NCI-H345 (cell line): ENCODE measurements around the gene DGKI.

Experiments used
- DNase-seq: peaks from one replicate; lab custom pipeline; 2025; lab: John Stamatoyannopoulos, UW

DGKI gene

GRCh38 chr7:137656227-137656849 is 190.4 kb downstream of the DGKI start:
- peak; percentile 71 for DNase-seq

DNA sequence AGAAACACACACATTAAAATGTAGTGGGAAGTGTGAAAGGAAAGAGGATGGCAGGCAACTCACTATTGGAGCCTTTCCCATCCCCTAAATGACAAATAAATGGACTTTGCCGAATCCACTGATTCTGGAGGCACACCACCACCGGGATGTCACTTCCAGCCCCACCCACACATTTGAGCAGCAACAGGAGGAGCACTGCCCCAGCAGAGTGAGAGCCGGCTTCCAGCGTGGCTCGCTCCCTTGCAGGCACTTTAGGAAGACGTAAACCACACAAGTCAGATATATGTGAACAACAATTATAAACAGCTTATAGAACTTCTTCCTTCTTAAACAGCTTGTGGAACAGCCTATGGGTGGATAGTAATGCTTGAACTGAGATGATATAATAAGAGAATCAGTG is 191.0 kb downstream of the DGKI start:
- no peak for DNase-seq

GRCh38 chr7:137652721-137653120 is 194.1 kb downstream of the DGKI start:
- no peak for DNase-seq

- no peak for DNase-seq
Observed at GRCh38 chr7:137647905-137648565, 198.7 kb downstream of the DGKI start.

- DNase-seq: no peak
Observed at GRCh38 chr7:137642472-137642871, 204.3 kb downstream of the DGKI start.

DNA sequence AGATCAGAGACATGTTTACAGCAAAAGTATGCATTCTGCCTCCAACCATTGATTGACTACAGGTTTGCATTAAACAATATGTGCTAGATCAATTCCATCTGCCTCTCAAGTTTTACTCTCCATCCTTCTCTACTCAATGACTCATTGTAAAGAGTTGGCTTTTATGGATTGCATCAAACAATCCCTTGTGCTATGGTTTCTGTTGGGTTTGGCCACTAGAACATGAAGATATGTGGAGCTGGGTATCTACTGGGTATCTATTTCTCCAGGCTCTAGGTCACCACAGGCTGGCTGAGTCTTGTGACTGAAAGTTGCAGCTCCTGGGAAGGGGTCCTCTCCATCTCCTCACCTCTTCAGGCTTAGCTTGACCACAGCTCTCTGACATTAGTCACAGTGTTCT is 204.7 kb downstream of the DGKI start:
- DNase-seq: no peak

DNA sequence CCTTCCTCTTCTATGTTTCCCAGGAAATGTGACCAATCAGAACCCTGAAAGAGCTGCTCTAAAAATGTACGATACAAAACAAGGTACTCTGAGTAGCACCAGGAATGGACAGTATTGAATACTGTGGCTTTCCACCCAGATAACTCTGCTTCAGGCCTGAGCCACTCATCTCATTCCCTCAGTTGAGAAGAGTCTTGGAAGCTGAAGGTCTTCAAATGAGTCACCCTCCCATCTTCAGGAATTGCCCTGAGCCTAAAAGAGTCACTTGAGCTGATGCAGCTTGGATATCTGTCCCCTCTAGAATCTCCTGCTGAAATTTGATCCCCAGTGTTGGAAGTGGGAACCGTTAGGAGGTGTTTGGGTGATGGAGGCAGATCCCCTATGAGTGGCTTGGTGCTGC is 210.4 kb downstream of the DGKI start:
- DNase-seq: no peak

DNA sequence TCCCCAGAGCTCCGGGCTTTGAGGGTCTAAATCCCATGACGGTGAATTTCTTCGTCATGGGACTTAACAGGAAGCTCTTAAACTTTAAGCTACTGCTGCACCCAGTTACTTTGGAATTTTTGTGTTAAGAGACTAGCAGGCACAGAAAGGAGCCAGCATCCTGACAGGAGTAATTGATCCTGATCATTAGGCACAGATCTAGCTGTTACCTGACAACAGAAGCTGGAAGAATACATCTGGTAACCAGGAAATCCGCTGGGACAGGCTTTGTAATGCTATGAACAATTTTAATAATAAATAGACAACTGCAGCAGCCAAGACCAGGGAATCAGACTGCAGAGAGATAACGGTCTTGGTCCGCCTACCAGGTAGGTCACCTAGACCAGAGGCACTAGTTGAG is 210.9 kb downstream of the DGKI start:
- no peak for DNase-seq

GRCh38 chr7:137635132-137635531 is 211.6 kb downstream of the DGKI start:
- DNase-seq: no peak

GRCh38 chr7:137634356-137634755 is 212.4 kb downstream of the DGKI start:
- no peak for DNase-seq

DNA sequence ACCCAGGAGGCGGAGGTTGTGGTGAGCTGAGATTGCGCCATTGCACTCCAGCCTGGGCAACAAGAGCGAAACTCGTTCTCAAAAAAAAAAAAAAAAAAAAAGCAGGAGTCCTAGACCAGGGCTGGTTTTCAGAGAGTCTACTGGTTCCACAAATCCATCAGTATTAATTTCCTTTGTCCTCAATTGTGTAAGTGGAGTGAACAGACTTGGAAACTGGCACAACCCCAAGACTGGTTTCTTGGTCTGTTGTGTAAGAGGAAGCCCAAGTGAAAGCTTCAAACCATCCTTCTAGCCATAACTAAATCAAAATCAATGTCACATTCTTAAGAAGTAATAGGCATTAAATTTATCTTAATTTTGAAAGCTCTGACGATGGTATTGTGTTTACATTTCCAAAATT is 213.6 kb downstream of the DGKI start:
- DNase-seq: no peak

GRCh38 chr7:137628216-137628615 is 218.6 kb downstream of the DGKI start:
- DNase-seq: peak; percentile 11

DNA sequence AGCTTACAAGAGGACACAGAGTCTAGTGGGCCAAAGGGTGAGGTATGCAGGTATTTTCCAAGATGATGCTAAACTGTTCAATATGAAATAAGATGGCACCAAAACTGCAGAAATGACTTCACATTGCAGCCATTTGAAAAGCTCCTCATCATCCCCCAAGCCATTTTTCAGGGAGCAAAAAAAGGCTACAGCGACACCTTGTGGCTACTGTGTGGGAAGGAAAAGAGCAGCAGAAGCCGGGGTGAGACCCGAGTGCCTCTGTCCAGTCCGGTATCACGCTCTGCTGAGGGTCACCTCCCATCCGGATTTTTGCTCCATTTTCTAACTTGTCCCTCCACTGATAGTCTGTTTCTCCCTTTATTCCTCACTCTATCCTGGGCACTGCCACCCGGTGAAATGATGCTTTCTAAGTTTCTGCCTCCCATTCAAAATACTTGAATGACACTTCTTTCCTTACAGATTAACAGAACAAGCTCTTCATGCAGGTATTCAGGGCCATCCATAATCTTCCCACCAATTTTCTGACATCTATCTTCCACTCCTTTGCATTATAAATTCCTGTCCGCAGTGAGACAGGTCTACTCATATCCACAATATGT is 220.2 kb downstream of the DGKI start:
- DNase-seq: no peak

DNA sequence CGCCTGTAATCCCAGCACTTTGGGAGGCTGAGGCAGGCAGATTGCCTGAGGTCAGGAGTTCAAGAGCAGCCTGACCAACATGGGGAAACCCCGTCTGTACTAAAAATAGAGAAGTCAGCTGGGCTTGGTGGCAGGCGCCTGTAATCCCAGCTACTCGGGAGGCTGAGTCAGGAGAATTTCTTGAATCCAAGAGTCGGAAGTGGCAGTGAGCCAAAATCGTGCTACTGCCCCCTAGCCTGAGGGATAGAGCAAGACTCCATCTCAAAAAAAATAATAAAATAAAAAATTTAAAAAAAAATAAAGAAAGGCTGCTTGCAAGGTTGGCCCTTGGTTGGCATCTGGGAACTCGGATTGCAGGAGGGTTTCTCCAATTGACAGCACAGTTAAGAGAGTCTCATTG is 221.6 kb downstream of the DGKI start:
- no peak for DNase-seq

- no peak for DNase-seq
Observed at GRCh38 chr7:137619181-137619580, 227.6 kb downstream of the DGKI start.

GRCh38 chr7:137618748-137619147 is 228.0 kb downstream of the DGKI start:
- DNase-seq: no peak

DNA sequence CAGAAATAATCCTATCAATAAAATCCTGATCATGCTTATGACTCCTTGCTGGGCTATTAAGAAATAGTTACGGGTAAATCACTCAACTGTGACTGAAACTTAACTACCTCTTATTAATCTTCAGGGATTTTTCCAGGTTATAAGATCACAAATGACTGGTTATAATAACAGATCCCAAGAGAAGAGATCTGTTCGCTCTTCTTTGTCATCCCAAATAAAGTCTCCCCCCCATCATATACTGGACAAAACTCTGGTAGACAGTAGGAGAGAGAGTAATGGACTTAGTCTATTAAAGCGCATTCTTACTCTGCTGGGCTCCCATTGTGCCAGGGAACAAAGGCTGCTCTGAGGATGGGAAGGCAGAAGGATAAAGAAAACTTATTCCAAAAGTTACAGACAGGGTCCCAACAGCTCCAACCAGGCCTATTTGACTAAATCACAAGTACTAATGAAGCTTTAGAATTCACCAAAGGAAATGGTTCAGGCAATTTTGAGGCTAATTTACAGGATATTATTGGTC is 233.7 kb downstream of the DGKI start:
- no peak for DNase-seq

GRCh38 chr7:137611606-137612005 is 235.2 kb downstream of the DGKI start:
- no peak for DNase-seq

DNA sequence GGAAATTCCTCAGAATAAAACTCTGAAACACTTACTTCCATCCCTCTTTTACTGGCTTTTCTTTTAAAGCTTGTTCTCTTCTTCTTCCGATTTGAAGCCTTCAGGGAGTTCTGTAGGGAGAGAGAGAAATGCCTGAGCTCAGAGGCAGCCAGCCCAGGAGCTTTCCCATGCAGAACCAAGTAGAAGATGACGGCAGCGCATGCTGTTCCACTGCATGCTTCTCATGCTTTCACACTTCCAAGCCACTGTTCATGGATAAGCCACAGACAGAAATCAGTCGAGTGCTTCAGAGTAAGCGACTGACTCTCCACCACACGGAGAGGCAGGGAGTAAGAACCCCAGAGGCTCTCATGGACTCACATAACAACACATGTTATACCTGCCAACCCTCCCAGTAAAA is 237.3 kb downstream of the DGKI start:
- DNase-seq: no peak

DNA sequence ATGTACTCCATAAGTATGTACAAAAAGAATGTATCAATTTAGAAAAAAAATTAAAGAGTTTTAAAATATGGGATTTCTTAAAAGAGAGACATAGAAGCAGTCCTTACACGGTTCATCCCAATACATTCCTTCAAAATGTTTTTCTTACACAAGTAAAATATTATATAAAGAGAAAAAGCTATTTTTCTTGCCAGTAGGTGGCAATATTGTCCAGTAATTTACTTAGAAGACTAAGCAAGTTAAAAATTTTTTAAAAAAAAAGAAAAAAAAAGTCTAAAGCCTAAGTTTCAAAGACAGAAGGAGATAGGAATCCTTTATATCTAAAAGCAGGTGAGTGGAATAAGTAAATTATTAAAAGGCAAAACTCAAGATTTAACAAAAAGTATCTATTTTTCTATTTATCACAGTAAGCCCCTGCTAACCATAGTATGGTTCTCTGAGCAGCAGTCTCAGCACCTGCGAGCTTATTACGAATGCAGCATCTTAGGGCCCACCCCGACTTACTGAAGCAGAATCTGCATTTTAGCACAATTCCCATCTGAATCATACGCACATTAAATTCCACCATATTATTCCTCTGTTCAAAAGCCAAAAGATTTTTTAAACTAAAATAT is 240.6 kb downstream of the DGKI start:
- DNase-seq: peak; percentile 41

GRCh38 chr7:137603043-137603442 is 243.7 kb downstream of the DGKI start:
- no peak for DNase-seq

DNA sequence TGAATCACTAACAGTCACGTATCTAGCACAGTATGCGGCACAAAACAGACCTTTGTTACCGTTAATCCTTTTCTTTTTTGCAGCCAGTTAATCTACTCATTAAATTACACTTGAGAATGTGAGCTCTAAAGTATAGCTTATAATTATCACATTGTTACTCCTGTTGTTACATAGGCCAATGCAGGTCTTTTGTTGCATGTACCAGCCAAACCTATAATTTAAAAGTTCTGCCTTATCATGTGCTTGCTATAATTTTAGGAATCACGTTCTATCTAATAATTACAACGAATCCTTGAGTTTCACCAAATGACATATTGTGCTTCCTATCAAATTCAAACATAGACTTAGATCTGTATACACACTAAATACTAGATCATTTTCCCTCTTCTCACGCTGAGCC is 245.1 kb downstream of the DGKI start:
- no peak for DNase-seq

GRCh38 chr7:137597856-137598255 is 248.9 kb downstream of the DGKI start:
- DNase-seq: no peak
